ENCODE measurements around the gene DUSP18. TPM values are rescaled to one million over a fixed set of nuclear protein-coding genes. Genes with fewer than 3 reads are reported as not detected.

The DUSP18 gene
- total and polyA plus RNA-seq, 9 of the 15 experiments (the other 6 are each of a cell fraction or from before 2014, with no cell fraction given) = 1.00 to 3.7 (median 1.5) TPM

DNA sequence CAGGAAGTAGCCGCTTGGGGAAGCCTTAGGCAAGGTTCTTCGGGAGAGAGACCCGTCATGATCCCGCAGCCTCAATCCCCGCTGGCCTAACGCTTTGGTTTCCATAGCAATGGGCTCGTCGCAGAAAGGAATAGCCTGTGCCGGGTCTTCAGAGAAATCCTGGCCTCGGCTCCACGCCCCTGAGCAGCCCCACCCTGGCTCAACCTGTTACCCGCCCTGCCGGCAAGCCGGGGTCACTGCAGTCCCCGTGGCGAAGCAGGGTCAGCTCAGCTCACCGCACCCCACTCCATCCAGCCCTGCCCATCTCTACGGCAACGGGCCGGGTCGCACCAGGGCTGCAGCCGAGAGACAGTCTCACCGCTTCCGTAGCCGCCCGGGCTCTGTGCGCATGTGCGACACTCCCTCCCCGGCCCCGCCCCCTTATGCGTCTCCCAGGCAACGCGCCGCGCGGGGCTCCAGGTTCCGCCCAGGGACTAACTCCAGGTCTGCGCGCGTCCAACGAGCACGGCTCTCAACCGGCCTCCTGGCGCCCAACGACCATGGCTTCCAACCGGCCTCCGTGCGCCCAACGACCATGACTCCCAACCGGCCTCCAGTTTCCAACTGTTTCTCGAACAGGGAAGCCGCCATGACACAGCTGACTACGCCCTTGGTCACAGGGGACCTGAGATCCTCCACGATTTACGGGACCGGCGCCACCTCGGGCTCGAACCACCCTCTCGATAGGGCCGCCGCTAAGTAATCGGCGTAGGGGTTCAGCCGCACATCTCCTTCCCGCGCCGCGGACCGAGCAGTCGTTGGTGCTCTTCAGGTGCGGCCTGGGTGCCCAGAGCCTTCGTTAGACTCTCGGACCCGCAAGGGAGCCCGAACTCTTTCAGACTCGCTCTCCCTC lies at the start of gene DUSP18 (continued):
- TF ChIP-seq ELK1 (CRISPR knock-in tag; IDR thresholded peaks at IDR 0.05) = no peak
- no peak for TF ChIP-seq ZNF23 (CRISPR knock-in tag; IDR thresholded peaks at IDR 0.05)
- TF ChIP-seq DEAF1 (CRISPR knock-in tag; IDR thresholded peaks at IDR 0.05) = no peak
- peak; percentile 62; the same call in 1 of the 2 replicates for TF ChIP-seq ZNF24 (IDR thresholded peaks at IDR 0.05)
- no peak for TF ChIP-seq MLLT1 (IDR thresholded peaks at IDR 0.05)
- no peak for TF ChIP-seq FOXJ3 (CRISPR knock-in tag; IDR thresholded peaks at IDR 0.05)
- TF ChIP-seq REST (IDR thresholded peaks at IDR 0.05; ENCODE audit: borderline replicate concordance) = no peak
- TF ChIP-seq REST (CRISPR knock-in tag; IDR thresholded peaks at IDR 0.05; ENCODE audit: low read depth) = no peak
- no peak for TF ChIP-seq ZNF41 (CRISPR knock-in tag; conservative IDR thresholded peaks at IDR 0.05)
- TF ChIP-seq SRSF3 (IDR thresholded peaks at IDR 0.05; ENCODE audit: insufficient read depth, low read length) = no peak
- no peak for TF ChIP-seq OTX1 (CRISPR knock-in tag; IDR thresholded peaks at IDR 0.05)
- TF ChIP-seq PREB (CRISPR knock-in tag; IDR thresholded peaks at IDR 0.05) = 0 out of 2 replicates have a peak, but pooled peaks have one; percentile 29
- TF ChIP-seq ZNF79 (CRISPR knock-in tag; IDR thresholded peaks at IDR 0.05; ENCODE audit: low read depth) = no peak
- no peak for TF ChIP-seq NFIX (CRISPR knock-in tag; IDR thresholded peaks at IDR 0.05; ENCODE audit: low read depth)

Data from K562 (cell line).